Thoracic aorta endothelial cell (primary cell): ENCODE results near the gene OR10AD1. TPM values are rescaled to one million over a fixed set of nuclear protein-coding genes. Genes with fewer than 3 reads are reported as not detected.

ENCODE experiments used
- total RNA-seq: library from RNA; depleted of rRNA; stranded (reverse); fragments of >200 nt; gene quantifications from 2 replicates; pipeline ENCODE4 v1.2.3, GENCODE V29; 2012

OR10AD1 gene, protein sequence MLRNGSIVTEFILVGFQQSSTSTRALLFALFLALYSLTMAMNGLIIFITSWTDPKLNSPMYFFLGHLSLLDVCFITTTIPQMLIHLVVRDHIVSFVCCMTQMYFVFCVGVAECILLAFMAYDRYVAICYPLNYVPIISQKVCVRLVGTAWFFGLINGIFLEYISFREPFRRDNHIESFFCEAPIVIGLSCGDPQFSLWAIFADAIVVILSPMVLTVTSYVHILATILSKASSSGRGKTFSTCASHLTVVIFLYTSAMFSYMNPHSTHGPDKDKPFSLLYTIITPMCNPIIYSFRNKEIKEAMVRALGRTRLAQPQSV
- total RNA-seq = not detected in 2 replicates

DNA sequence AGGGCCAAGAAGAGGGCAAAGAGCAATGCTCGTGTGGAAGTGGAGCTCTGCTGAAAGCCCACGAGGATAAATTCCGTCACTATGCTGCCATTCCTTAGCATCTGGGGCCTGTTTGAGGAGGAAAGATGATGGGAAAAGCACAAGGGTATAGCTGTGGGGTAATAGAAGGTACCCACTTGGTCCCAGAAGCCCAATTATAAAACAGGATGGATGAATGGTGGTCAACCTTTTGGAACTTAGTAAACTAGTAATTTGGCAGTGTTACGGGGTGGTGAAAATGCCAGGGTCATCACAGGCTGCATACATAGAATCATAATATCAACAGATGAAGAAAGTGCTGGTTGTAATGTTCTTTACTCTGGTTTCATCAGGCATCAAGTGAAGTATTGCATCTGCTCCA is at the start of gene OR10AD1:
Gene OR10AD1, minus strand, starts transcription at position 101 of the 400 bp plus-strand sequence. Its CDS starts 0 bp downstream, at position 101.

DNA sequence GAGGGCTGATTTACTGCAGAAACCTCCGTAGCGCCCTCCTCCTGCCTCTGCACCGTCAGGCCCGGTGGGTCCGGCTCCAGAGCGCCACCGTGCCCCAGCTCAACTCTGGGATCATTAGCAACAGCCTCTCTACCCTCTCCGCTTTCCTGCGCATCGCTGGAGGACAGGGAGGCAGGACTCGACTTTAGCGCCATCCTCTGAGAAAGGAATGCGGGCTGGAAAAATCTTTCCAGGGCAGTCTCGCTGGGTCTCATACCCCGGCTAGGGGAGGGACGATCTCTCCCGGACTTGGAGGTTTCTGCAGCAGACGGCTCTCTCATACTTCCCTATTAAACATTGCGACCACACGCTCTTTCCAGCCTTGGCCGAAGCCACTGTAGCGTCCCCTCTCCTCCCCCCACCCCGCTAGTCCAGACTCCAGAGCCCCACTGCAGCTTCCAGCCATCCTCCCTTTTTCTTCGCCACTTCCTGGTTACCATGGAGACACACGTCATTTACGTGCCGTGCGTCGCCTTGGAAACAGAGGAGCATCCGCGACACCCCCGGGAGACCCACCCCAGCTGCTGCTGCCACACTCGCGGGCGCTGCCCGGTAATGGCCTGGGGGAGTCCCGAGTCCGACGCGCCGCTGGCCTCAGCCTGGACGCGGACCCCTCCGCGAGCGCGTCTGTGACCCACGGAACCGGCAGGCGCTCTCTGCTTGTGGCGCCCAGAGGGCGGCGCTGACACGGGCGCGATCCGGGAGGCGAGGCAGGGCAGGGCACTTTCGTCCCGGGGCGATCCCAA is 19.8 kb downstream of the OR10AD1 start, which contains the start of gene CCDC184:
Gene CCDC184, plus strand, starts transcription at position 554 of the 785 bp plus-strand sequence. CDS start 479 bp downstream, outside the sequence.

DNA sequence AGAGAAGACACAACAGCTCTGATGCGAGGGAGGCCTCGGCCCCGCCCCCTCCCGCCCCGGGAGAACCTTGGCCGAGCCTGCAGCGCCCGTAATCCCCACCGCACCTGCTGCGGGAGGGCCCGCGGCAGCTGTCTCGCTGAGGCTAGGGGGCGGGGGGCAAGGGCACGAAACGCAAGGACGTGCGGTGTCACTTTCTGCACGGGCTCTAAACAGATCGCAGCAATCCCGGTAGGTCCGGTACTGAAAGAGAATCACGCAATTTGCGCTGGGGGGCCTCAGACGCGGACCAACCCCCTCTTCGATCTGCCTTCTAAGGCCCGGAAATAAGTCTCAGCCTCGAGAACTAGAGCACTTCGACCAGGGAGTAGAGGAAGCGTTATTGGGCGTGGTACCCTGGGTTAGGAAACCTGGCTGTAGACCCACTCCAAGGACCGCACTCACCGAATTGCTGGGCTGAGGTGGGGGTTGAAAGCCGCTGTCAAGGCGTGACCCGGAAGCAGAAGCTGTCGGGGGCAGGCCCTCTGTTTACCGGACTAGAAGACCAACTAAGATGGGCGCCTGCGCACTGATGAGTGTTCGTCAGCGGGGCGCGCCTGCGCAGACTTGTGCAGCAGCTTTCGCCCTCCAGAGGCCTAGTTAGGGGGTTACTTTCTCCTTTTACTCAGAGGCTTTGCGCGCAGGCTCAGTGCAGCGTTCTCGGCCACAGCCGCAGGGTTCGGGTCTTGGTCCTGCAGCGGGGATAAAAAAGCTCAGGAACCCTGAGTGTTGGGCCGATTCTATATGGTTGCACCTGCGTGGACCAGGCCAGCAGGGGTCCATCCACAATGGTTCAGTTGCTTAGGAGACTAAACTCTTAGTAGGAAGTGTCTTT is 45.8 kb downstream of the OR10AD1 start, which contains the start of gene ASB8:
Gene ASB8, minus strand, starts transcription at position 498 of the 871 bp plus-strand sequence. CDS start 4,019 bp downstream, outside the sequence.

Other genes starting within 250 kb of the OR10AD1 start
- 62.0 and 104 TPM in 2 replicates for gene TMEM106C, start 239.7 kb downstream of the OR10AD1 start, total RNA-seq
- gene COL2A1, start 198.8 kb downstream of the OR10AD1 start, total RNA-seq = not detected in 2 replicates
- gene SENP1, start 97.2 kb downstream of the OR10AD1 start, total RNA-seq = 36.9 and 37.1 TPM in 2 replicates
- gene PFKM, start 83.9 kb downstream of the OR10AD1 start, total RNA-seq = 70.7 and 73.5 TPM in 2 replicates
- gene ASB8, start 45.8 kb downstream of the OR10AD1 start, total RNA-seq = 25.1 and 25.4 TPM in 2 replicates
- 0.13 and 0.36 TPM in 2 replicates for gene CCDC184, start 19.6 kb downstream of the OR10AD1 start, total RNA-seq
- gene ZNF641, start 147.6 kb upstream of the OR10AD1 start, total RNA-seq = 3.4 and 6.6 TPM in 2 replicates